Panc1 (cell line): ENCODE measurements around the gene MAPRE2. TPM values are rescaled to one million over a fixed set of nuclear protein-coding genes. Genes with fewer than 3 reads are reported as not detected.

ENCODE experiments used
- ATAC-seq: fragments of 200-7000 bp; cut with Tn5 transposase; 2 replicates; pipeline ENCODE4 v1.9.1; 2020; ENCODE audit warnings: mild to moderate bottlenecking, moderate library complexity
- BruUV-seq: library from RNA; stranded (reverse); fragments of 400-500 nt; replicated peaks from 2 replicates; lab custom pipeline; 2021; lab: Mats Ljungman, UMichigan
- CTCF ChIA-PET: fragments of 300-600 bp; sonication (Branson Sonifier 250); formaldehyde crosslinking; loops from one replicate; lab custom pipeline; 2022; ENCODE audit warnings: antibody characterized with exemption; lab: Charles Lee
- POLR2A ChIA-PET: fragments of 300-600 bp; sonication (Branson Sonifier 250); formaldehyde crosslinking; loops from one replicate; lab custom pipeline; 2022; ENCODE audit warnings: antibody characterized with exemption; lab: Charles Lee
- DNase-seq: peaks from one replicate; pipeline ENCODE4 v3.0.0-alpha.2; 2010; ENCODE audit warnings: low read depth, low spot score
- H3K27ac ChIP-seq: 2 replicates; pipeline ENCODE4 v1.5.1; 2011; ENCODE audit warnings: mild to moderate bottlenecking, low read length, inconsistent platforms
- H3K27me3 ChIP-seq: fragments of 200-500 bp; sonication (Bioruptor generic); 2 replicates; pipeline ENCODE4 v1.6.0; 2014; ENCODE audit warnings: low read length, inconsistent platforms; ENCODE audit not compliant: control insufficient read depth, insufficient read depth
- H3K36me3 ChIP-seq: fragments of 200-500 bp; sonication (Bioruptor generic); 2 replicates; pipeline ENCODE4 v1.5.1; 2014; ENCODE audit warnings: inconsistent platforms, mild to moderate bottlenecking, low read length, moderate library complexity; ENCODE audit not compliant: control insufficient read depth, insufficient read depth
- H3K4me1 ChIP-seq: 2 replicates; pipeline ENCODE4 v1.5.1; 2011; ENCODE audit warnings: inconsistent platforms, mild to moderate bottlenecking, low read length, moderate library complexity; ENCODE audit not compliant: control insufficient read depth, insufficient read depth
- H3K4me3 ChIP-seq, 2 experiments: 2 replicates each; pipeline ENCODE4 v1.5.1; 2011 to 2012; ENCODE audit warnings: low read depth in 2 of 2, low read length in 2 of 2, mild to moderate bottlenecking in 2 of 2, inconsistent platforms in 1 of 2, moderate library complexity in 1 of 2
- H3K9me3 ChIP-seq: fragments of 200-500 bp; sonication (Bioruptor generic); 2 replicates; pipeline ENCODE4 v1.5.1; 2014; ENCODE audit warnings: low read depth, mild to moderate bottlenecking, inconsistent platforms, low read length, moderate library complexity; ENCODE audit not compliant: control insufficient read depth, insufficient read depth
- CTCF ChIP-seq: fragments of 450-650 bp; IDR thresholded peaks from 2 replicates; pipeline ENCODE4 v1.5.1; 2017; ENCODE audit warnings: mild to moderate bottlenecking
- POLR2AphosphoS5 ChIP-seq: IDR thresholded peaks from 2 replicates; pipeline ENCODE4 v1.6.1; 2012; ENCODE audit warnings: mild to moderate bottlenecking, low read depth, low read length, moderate library complexity
- REST ChIP-seq, 2 experiments: IDR thresholded peaks; 2 replicates each; pipeline ENCODE4 v1.6.1; 2011 to 2012; ENCODE audit warnings: low read depth in 2 of 2, control low read depth in 1 of 2, low read length in 1 of 2, mild to moderate bottlenecking in 1 of 2, moderate library complexity in 1 of 2; ENCODE audit not compliant: insufficient read depth in 1 of 2
- SIN3A ChIP-seq: IDR thresholded peaks from 2 replicates; pipeline ENCODE4 v1.6.1; 2012; ENCODE audit warnings: low read depth, mild to moderate bottlenecking, low read length, moderate library complexity, borderline replicate concordance; ENCODE audit not compliant: insufficient read depth
- TCF7L2 ChIP-seq: IDR thresholded peaks from 2 replicates; pipeline ENCODE4 v1.6.1; 2011; ENCODE audit warnings: mild to moderate bottlenecking, low read depth, low read length, inconsistent platforms
- in situ Hi-C: cut with HindIII; loops from 2 replicates; pipeline ENCODE4 v1.10.0; 2016; ENCODE audit warnings: low sequenced_read_pairs, low pct_unique_long_range_greater_than_20kb
- intact Hi-C: fragments of 100-400 bp; cut with micrococcal nuclease; formaldehyde crosslinking; loops from one replicate; pipeline ENCODE4 v1.10.0; 2022; ENCODE audit not compliant: unreplicated experiment
- total RNA-seq: library from RNA; stranded (reverse); gene quantifications from one replicate; pipeline ENCODE4 v1.2.1, GENCODE V29; 2021; ENCODE audit not compliant: unreplicated experiment

The MAPRE2 gene
- total RNA-seq, 1 experiment from 2014 or later: 14.1 TPM

DNA sequence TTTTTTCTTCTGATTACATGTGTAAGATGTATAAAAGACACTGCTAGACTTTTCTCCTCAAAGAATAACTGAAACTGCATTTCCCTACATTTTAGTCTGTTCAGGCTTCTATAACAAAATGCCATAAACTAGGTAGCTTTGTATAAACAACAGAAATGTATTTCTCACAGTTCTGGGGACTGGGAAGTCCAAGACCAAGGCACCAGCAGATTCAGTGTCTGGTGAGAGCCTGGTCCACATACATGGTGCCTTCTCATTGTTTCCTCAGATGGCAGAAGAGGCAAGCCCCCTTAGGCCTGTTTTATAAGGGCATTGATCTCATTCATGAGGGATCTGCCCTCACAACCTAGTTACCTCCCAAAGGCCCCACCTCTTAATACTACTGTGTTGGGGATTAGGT, 71.5 kb downstream of the MAPRE2 start:
- intact Hi-C loops: no loop called here
- ChIA-PET CTCF (no interaction called here), POLR2A (no interaction called here)
- DNase-seq: no peak
- H3K27me3 ChIP-seq: no peaks in the 10 kb centered on the region
- no peak overlapping the region for H3K27ac ChIP-seq
- in situ Hi-C loops: no loop called here
- H3K36me3 ChIP-seq: no peaks in the 10 kb centered on the region
- ATAC-seq: no peak
- TF ChIP-seq TCF7L2 (no peak), REST (IDR thresholded peaks at IDR 0.05; ENCODE audit: insufficient read depth in 1 of 2, low read depth in 2 of 2, low read length in 1 of 2) (no peak), CTCF (no peak), POLR2AphosphoS5 (no peak), SIN3A (no peak)
- H3K9me3 ChIP-seq: no peaks in the 10 kb centered on the region
- BruUV-seq: no TSS peak
- no peak overlapping the region for H3K4me3 ChIP-seq
- no peaks in the 10 kb centered on the region for H3K4me1 ChIP-seq

DNA sequence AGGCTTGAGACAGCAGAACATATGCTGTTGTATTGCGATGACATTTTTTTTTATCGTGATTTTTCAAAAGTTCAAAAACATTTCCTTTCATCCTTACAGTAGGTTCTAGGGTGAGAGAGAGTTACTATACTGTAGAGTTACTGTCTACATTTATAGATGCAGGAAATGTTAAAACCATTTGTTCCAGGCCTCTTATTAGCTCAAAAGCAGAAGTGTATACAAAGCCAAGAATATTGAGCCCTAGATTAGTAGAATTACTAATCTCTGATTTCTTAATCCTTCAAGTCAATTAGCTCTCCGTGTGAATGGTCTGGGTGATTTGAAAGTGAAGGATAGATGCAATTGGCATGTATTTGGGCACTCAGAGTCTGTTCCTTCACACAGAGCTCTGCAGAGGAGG, 73.1 kb downstream of the MAPRE2 start:
- no TSS peak for BruUV-seq
- intact Hi-C loops: no loop called here
- Histone ChIP-seq H3K9me3 (no peaks in the 10 kb centered on the region), H3K36me3 (no peaks in the 10 kb centered on the region), H3K27ac (no peak overlapping the region), H3K27me3 (no peaks in the 10 kb centered on the region), H3K4me1 (no peaks in the 10 kb centered on the region), H3K4me3 (no peak overlapping the region)
- ATAC-seq: no peak
- in situ Hi-C loops: no loop called here
- no peak for DNase-seq
- TF ChIP-seq CTCF (no peak), POLR2AphosphoS5 (no peak), SIN3A (no peak), TCF7L2 (no peak), REST (IDR thresholded peaks at IDR 0.05; ENCODE audit: insufficient read depth in 1 of 2, low read depth in 2 of 2, low read length in 1 of 2) (no peak)
- POLR2A ChIA-PET: no interaction called here
- CTCF ChIA-PET: no interaction called here
